Stimulated activated naive CD8-positive, alpha-beta T cell treated with anti-CD3 and anti-CD28 coated beads, Interleukin-15, amount 100 ng/mL, for 72 hours (primary cell): ENCODE measurements around the gene NAAA.
A peak's percentile ranks its signal among the peaks of the same experiment; 100 is the strongest.

Source experiments
- ATAC-seq: fragments of 150-1000 bp; cut with Tn5 transposase; 2 replicates; pipeline ENCODE4 v1.10.0; 2021; ENCODE audit warnings: mild to moderate bottlenecking, moderate library complexity
- DNase-seq, 2 donors: peaks; one replicate each; pipeline ENCODE4 v3.0.0; 2021 to 2022
- H3K27ac Mint-ChIP-seq, 2 donors: one replicate each; pipeline ENCODE4 v1.8.0; 2022; ENCODE audit warnings: mild to moderate bottlenecking in 2 of 2, mixed read lengths in 2 of 2, moderate library complexity in 2 of 2
- H3K27me3 Mint-ChIP-seq: one replicate; pipeline ENCODE4 v1.8.0; 2022; ENCODE audit warnings: mixed read lengths
- H3K4me1 Mint-ChIP-seq: one replicate; pipeline ENCODE4 v1.8.0; 2022; ENCODE audit warnings: mild to moderate bottlenecking, mixed read lengths
- H3K4me3 Mint-ChIP-seq, 2 donors: one replicate each; pipeline ENCODE4 v1.8.0; 2022; ENCODE audit warnings: mild to moderate bottlenecking in 2 of 2, mixed read lengths in 2 of 2, moderate library complexity in 1 of 2
- H3K9me3 Mint-ChIP-seq, 2 donors: one replicate each; pipeline ENCODE4 v1.8.0; 2022; ENCODE audit warnings: mixed read lengths in 2 of 2

Gene NAAA

DNA sequence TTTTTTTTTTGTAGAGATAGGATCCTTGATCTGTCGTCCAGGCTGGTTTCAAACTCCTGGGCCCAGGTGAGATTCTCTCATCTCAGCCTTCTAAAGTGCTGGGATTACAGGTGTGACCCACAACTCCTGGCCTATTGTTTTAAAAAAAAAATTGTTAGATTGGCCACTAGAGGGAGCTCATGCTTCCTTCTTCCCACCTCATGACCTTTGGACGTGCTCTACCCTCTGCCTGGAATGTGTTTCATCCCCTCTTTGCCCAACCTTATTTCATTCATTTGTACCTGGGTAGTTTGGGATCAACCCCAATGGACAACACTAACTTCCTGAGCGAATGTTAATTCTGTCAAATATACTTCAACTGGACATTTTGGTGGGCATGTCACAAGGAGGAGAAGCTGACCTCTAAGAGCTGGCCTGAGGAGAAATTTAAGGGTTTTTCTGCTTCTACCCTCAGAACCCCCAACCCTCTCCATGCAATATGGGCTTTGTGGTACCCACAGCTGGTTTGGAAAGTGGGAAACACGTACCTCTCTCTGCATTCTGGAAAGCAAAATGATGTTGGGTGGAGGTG lies 45.0 kb downstream of the NAAA start:
- H3K9me3 Mint-ChIP-seq, result no peaks in the 10 kb centered on the region
- no peaks in the 10 kb centered on the region for H3K27me3 Mint-ChIP-seq
- H3K4me1 Mint-ChIP-seq, result no peaks in the 10 kb centered on the region
- H3K4me3 Mint-ChIP-seq, result no peak overlapping the region
- ATAC-seq (peak; percentile 71), DNase-seq (peak in 1 of 2 donors; percentile 13)
- H3K27ac Mint-ChIP-seq, result no peak overlapping the region

GRCh38 chr4:75892508-75892907 lies 48.3 kb downstream of the NAAA start:
- no peaks in the 10 kb centered on the region for H3K9me3 Mint-ChIP-seq
- no peaks in the 10 kb centered on the region for H3K27me3 Mint-ChIP-seq
- H3K27ac Mint-ChIP-seq, result no peak overlapping the region
- H3K4me3 Mint-ChIP-seq, result no peak overlapping the region
- ATAC-seq (peak; percentile 66), DNase-seq (no peak)
- H3K4me1 Mint-ChIP-seq, result no peaks in the 10 kb centered on the region

DNA sequence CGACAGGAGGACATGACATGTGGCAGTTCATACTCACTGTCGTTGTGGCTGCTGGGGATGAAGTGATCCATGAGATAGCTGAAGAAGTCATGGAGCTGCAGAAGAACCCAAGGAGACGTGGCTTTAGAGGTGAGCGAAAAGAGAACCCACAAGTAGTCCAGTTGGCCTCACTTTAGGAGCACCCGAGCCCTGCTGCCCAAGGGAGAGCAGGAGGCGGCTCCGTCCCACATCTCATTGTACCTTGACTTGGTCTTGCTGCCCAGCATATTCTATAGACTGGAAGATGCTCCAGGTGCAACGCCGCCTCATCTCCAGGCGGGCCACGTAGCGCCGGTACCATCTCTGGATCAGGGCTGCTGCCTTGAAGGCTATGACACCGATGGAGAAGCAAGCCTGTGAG lies 49.2 kb downstream of the NAAA start:
- H3K27me3 Mint-ChIP-seq, result no peaks in the 10 kb centered on the region
- ATAC-seq, result no peak
- H3K4me1 Mint-ChIP-seq, result no peaks in the 10 kb centered on the region
- no peak overlapping the region for H3K4me3 Mint-ChIP-seq
- no peak overlapping the region for H3K27ac Mint-ChIP-seq
- no peaks in the 10 kb centered on the region for H3K9me3 Mint-ChIP-seq
- no peak for DNase-seq

GRCh38 chr4:75889537-75890199 lies 51.1 kb downstream of the NAAA start:
- H3K4me1 Mint-ChIP-seq, result no peaks in the 10 kb centered on the region
- ATAC-seq (no peak), DNase-seq (no peak)
- H3K27ac Mint-ChIP-seq, result no peak overlapping the region
- H3K9me3 Mint-ChIP-seq, result no peaks in the 10 kb centered on the region
- H3K4me3 Mint-ChIP-seq, result no peak overlapping the region
- H3K27me3 Mint-ChIP-seq, result no peaks in the 10 kb centered on the region

GRCh38 chr4:75886104-75886503 lies 54.7 kb downstream of the NAAA start:
- Mint-ChIP-seq H3K27ac (no peak overlapping the region), H3K4me1 (no peaks in the 10 kb centered on the region), H3K9me3 (no peaks in the 10 kb centered on the region), H3K4me3 (no peak overlapping the region), H3K27me3 (no peaks in the 10 kb centered on the region)
- ATAC-seq, result no peak
- DNase-seq, result no peak

GRCh38 chr4:75881476-75881875 lies 59.3 kb downstream of the NAAA start:
- H3K4me1 Mint-ChIP-seq, result no peaks in the 10 kb centered on the region
- peaks cover 8% of the 10 kb centered on the region for H3K27me3 Mint-ChIP-seq
- no peak for DNase-seq
- H3K4me3 Mint-ChIP-seq, result no peak overlapping the region
- no peak overlapping the region for H3K27ac Mint-ChIP-seq
- peak; percentile 53 for ATAC-seq
- no peaks in the 10 kb centered on the region for H3K9me3 Mint-ChIP-seq

DNA sequence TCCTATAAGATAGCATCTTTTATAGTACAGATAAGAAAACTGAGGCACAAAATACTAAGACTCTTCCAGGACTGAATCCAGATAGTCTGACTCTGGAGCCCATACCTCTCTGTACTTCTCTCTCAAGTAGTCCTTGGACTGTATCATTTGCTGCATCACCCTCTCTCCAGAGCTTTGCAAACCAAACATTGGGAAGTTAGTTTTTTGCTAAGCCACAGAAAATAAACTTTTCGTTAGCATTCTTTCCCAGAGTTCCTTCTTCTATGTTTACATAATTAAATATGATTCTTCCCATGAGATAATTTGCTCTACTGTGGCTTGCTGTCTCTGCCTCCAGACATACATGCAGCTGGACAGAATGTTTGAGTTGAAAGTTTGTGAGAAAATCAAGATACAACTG lies 60.5 kb downstream of the NAAA start:
- ATAC-seq (no peak), DNase-seq (no peak)
- H3K27ac Mint-ChIP-seq, result no peak overlapping the region
- no peaks in the 10 kb centered on the region for H3K4me1 Mint-ChIP-seq
- H3K4me3 Mint-ChIP-seq, result no peak overlapping the region
- H3K27me3 Mint-ChIP-seq, result peaks cover 8% of the 10 kb centered on the region
- H3K9me3 Mint-ChIP-seq, result no peaks in the 10 kb centered on the region

DNA sequence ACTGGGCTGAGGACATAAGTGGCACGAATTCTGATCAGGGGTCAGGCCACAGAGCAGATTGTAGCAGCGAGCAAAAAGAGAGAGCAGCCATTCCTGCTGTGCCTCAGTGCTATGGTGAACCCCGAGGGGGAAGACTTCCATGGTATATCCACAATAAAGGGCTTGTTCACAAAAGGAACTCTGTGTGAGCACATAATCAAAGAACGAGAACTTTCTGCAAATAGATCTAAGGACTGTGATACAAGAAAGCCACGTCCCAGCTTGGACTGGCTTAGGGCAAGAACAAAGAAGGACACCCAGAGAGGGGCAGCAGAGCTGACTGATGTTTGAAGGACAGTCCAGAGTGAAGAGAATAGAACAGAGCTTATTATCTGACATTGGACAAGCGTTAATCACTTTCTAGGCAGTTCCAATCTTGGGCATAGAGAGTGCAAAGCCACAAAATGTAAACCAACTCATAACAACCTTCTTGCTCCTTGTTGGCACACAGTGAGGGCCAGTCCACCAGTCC lies 62.5 kb downstream of the NAAA start:
- Mint-ChIP-seq H3K4me3 (no peak overlapping the region), H3K9me3 (no peaks in the 10 kb centered on the region), H3K27me3 (peaks cover 8% of the 10 kb centered on the region), H3K27ac (no peak overlapping the region), H3K4me1 (no peaks in the 10 kb centered on the region)
- no peak for DNase-seq
- no peak for ATAC-seq

DNA sequence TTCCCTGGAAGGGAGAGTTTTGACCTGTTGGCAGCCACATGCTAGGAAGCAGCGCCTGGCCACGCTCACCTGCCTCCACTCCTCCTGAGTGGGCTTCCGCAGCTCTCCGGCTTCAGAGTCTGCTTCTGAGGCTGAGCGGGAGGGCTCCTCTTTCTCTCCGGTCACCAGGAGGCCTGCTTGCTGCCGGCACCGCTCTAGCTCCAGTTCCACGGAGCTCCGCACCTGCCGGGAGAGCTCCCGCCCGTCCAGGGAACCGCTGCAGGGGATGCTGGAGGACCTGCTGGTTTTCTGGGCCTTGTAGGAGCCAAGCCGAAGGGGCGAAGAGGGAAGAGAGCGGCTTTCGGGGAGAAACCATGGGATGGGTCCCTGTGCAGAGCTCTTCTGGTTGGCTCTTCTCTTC lies 64.6 kb downstream of the NAAA start:
- Mint-ChIP-seq H3K27me3 (peaks cover 8% of the 10 kb centered on the region), H3K9me3 (no peaks in the 10 kb centered on the region), H3K4me1 (no peaks in the 10 kb centered on the region), H3K27ac (peak overlapping the region in 1 of 2 donors; percentile 19), H3K4me3 (no peak overlapping the region)
- ATAC-seq, result no peak
- DNase-seq, result no peak

DNA sequence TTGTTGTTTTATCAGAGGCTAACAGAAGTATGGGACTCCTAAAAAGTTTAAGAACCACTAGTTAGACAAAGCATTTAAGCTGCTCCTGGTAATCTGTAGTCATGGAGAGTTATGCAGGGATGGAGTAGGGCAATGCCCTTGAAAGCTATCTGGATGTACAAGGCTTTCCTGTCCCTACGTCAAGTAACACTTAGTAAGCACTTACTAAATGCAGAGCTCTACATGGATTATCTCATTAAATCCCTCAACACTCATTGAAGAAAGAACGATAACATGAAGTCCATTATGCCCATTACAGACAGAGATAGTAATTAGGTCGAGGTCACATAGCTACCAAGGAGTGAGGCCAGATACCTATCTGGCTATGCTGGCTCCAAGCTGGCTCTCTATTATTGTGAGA lies 71.7 kb downstream of the NAAA start:
- H3K27ac Mint-ChIP-seq, result no peak overlapping the region
- H3K4me3 Mint-ChIP-seq, result no peak overlapping the region
- no peaks in the 10 kb centered on the region for H3K4me1 Mint-ChIP-seq
- H3K9me3 Mint-ChIP-seq, result no peaks in the 10 kb centered on the region
- DNase-seq (no peak), ATAC-seq (no peak)
- H3K27me3 Mint-ChIP-seq, result no peaks in the 10 kb centered on the region

DNA sequence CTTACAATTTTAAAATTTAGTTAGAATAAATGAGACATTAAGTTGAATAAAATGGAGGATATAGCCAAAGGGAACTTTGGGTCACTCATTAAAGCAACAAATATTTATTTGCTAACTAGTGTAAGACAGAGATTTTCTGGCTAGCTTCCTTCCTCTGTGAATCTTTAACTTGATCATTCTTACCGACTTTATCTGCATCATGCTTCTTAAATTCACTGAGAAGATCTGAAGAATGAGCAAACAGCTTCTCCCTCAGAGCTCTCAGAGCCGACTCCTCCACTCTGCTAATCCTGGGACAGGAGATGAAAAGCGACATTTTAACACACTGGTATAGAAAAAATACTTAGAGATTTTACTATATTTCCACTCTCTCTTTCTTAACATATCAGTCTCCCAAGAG lies 73.7 kb downstream of the NAAA start:
- Mint-ChIP-seq H3K27me3 (no peaks in the 10 kb centered on the region), H3K27ac (no peak overlapping the region), H3K4me1 (no peaks in the 10 kb centered on the region), H3K4me3 (no peak overlapping the region), H3K9me3 (no peaks in the 10 kb centered on the region)
- no peak for ATAC-seq
- no peak for DNase-seq
